Neural crest cell (in vitro differentiated cells): ENCODE data around the gene PER1. TPM values are rescaled to one million over a fixed set of nuclear protein-coding genes. Genes with fewer than 3 reads are reported as not detected.
A peak's percentile ranks its signal among the peaks of the same experiment; 100 is the strongest.

Experiments used
- DNase-seq: peaks from one replicate; pipeline ENCODE4 v3.0.0; 2021; ENCODE audit warnings: low read depth, mixed read lengths, low spot score
- H3K27ac Mint-ChIP-seq: one replicate; pipeline ENCODE4 v1.8.0; 2021; ENCODE audit warnings: mild to moderate bottlenecking, mixed read lengths; ENCODE audit not compliant: unreplicated experiment
- H3K27me3 Mint-ChIP-seq: 2 replicates; pipeline ENCODE4 v1.8.0; 2021; ENCODE audit warnings: low read depth, mild to moderate bottlenecking, mixed read lengths
- H3K36me3 Mint-ChIP-seq: 2 replicates; pipeline ENCODE4 v1.8.0; 2021; ENCODE audit warnings: low read depth, mild to moderate bottlenecking, mixed read lengths
- H3K4me1 Mint-ChIP-seq: 2 replicates; pipeline ENCODE4 v1.8.0; 2021; ENCODE audit warnings: mixed read lengths
- H3K4me3 Mint-ChIP-seq: one replicate; pipeline ENCODE4 v1.8.0; 2021; ENCODE audit warnings: mild to moderate bottlenecking, mixed read lengths
- H3K9me3 Mint-ChIP-seq: 2 replicates; pipeline ENCODE4 v1.8.0; 2021; ENCODE audit warnings: mixed read lengths
- CTCF ChIP-seq: fragments of 200-600 bp; sonication (generic); conservative IDR thresholded peaks from 2 replicates; pipeline ENCODE4 v1.5.0; 2021; ENCODE audit warnings: antibody characterized with exemption, mild to moderate bottlenecking
- total RNA-seq: library from RNA; stranded (reverse); gene quantifications from 2 replicates; pipeline ENCODE4 v1.2.1, GENCODE V29; 2021

The PER1 gene
- total RNA-seq, 1 donor from 2014 or later = 38.3 TPM

GRCh38 chr17:8124350-8125153, 27.7 kb downstream of the PER1 start:
- Mint-ChIP-seq H3K9me3 (no peaks in the 10 kb centered on the region), H3K4me1 (peaks cover 62% of the 10 kb centered on the region), H3K27ac (no peak overlapping the region), H3K36me3 (peaks cover 10% of the 10 kb centered on the region), H3K27me3 (peaks cover 89% of the 10 kb centered on the region), H3K4me3 (peak overlapping the region; percentile 88)
- TF ChIP-seq CTCF = no peak
- peak; percentile 13 for DNase-seq

GRCh38 chr17:8123695-8124349, 28.4 kb downstream of the PER1 start, which contains the start of gene HES7:
Gene HES7 (minus strand): TSS chr17:8124106. CDS start chr17:8124084, 22 bp downstream.
- Mint-ChIP-seq H3K4me1 (peaks cover 67% of the 10 kb centered on the region), H3K36me3 (peaks cover 15% of the 10 kb centered on the region), H3K27me3 (peaks cover 88% of the 10 kb centered on the region), H3K4me3 (peak within 1 kb of the TSS; percentile 88), H3K27ac (peak within 1 kb of the TSS; percentile 65), H3K9me3 (peaks cover 3% of the 10 kb centered on the region)
- DNase-seq = peak; percentile 16
- no peak for TF ChIP-seq CTCF

- peak; percentile 28 for DNase-seq
- Mint-ChIP-seq H3K27ac (peak overlapping the region; percentile 65), H3K27me3 (peaks cover 90% of the 10 kb centered on the region), H3K9me3 (peaks cover 3% of the 10 kb centered on the region), H3K36me3 (peaks cover 15% of the 10 kb centered on the region), H3K4me3 (peak overlapping the region; percentile 88), H3K4me1 (peaks cover 74% of the 10 kb centered on the region)
- TF ChIP-seq CTCF = no peak
Measured at GRCh38 chr17:8122924-8123694, 29.1 kb downstream of the PER1 start.

- peaks cover 80% of the 10 kb centered on the region for H3K4me1 Mint-ChIP-seq
- H3K9me3 Mint-ChIP-seq = peaks cover 3% of the 10 kb centered on the region
- no peak overlapping the region for H3K27ac Mint-ChIP-seq
- H3K4me3 Mint-ChIP-seq = peak overlapping the region; percentile 88
- peaks cover 94% of the 10 kb centered on the region for H3K27me3 Mint-ChIP-seq
- DNase-seq = peak; percentile 11
- TF ChIP-seq CTCF = no peak
- peaks cover 15% of the 10 kb centered on the region for H3K36me3 Mint-ChIP-seq
Measured at GRCh38 chr17:8122422-8122923, 29.7 kb downstream of the PER1 start.

GRCh38 chr17:8121681-8122421, 30.4 kb downstream of the PER1 start:
- peaks cover 76% of the 10 kb centered on the region for H3K4me1 Mint-ChIP-seq
- H3K9me3 Mint-ChIP-seq = peaks cover 3% of the 10 kb centered on the region
- peak; percentile 65 for DNase-seq
- H3K36me3 Mint-ChIP-seq = peaks cover 15% of the 10 kb centered on the region
- no peak overlapping the region for H3K27ac Mint-ChIP-seq
- peaks cover 93% of the 10 kb centered on the region for H3K27me3 Mint-ChIP-seq
- H3K4me3 Mint-ChIP-seq = peak overlapping the region; percentile 88
- TF ChIP-seq CTCF = peak; percentile 53
